VCaP (cell line): ENCODE measurements around the gene NACC2.

ENCODE experiments used
- H3K27ac ChIP-seq: fragments of 450-650 bp; 2 replicates; pipeline ENCODE4 v1.5.1; 2017
- CTCF ChIP-seq: fragments of 450-650 bp; conservative IDR thresholded peaks from 2 replicates; pipeline ENCODE4 v1.5.1; 2017; ENCODE audit warnings: mild to moderate bottlenecking, moderate library complexity

Gene NACC2

GRCh38 chr9:136013524-136014034 lies 81.5 kb downstream of the NACC2 start:
- no peak for TF ChIP-seq CTCF
- H3K27ac ChIP-seq: no peak overlapping the region

GRCh38 chr9:136013116-136013515 lies 82.0 kb downstream of the NACC2 start:
- TF ChIP-seq CTCF: no peak
- H3K27ac ChIP-seq: no peak overlapping the region

- no peak overlapping the region for H3K27ac ChIP-seq
- no peak for TF ChIP-seq CTCF
These were observed 82.4 kb downstream of the NACC2 start for GRCh38 chr9:136012651-136013050.

GRCh38 chr9:136011703-136012496 lies 83.2 kb downstream of the NACC2 start:
- TF ChIP-seq CTCF: no peak
- no peak overlapping the region for H3K27ac ChIP-seq

- no peak for TF ChIP-seq CTCF
- no peak overlapping the region for H3K27ac ChIP-seq
These were observed 83.8 kb downstream of the NACC2 start for GRCh38 chr9:136011376-136011702.

GRCh38 chr9:136010615-136011361 lies 84.3 kb downstream of the NACC2 start:
- no peak overlapping the region for H3K27ac ChIP-seq
- no peak for TF ChIP-seq CTCF

GRCh38 chr9:136010176-136010575 lies 84.9 kb downstream of the NACC2 start:
- H3K27ac ChIP-seq: no peak overlapping the region
- no peak for TF ChIP-seq CTCF
